Liver (tissue), 9 donors: ENCODE measurements around the gene ACOXL. TPM values are rescaled to one million over a fixed set of nuclear protein-coding genes. Genes with fewer than 3 reads are reported as not detected.

Source experiments
- DNase-seq: peaks from one replicate; pipeline ENCODE4 v3.0.0-alpha.2; 2017; ENCODE audit warnings: low spot score
- H3K27ac ChIP-seq, 2 donors: one replicate each; pipeline ENCODE4 v1.7.0; 2013; ENCODE audit warnings: inconsistent platforms in 2 of 2, low read length in 2 of 2, control low read depth in 1 of 2, low read depth in 1 of 2, mild to moderate bottlenecking in 1 of 2
- H3K27me3 ChIP-seq, 4 donors: one replicate each; pipeline versions ENCODE4 v1.6.1 to v1.7.0; 2013; ENCODE audit warnings: low read length in 3 of 4, inconsistent platforms in 1 of 4, mild to moderate bottlenecking in 1 of 4, moderate library complexity in 1 of 4; ENCODE audit not compliant: control insufficient read depth in 4 of 4, insufficient read depth in 4 of 4
- H3K36me3 ChIP-seq, 4 donors: one replicate each; pipeline versions ENCODE4 v1.6.1 to v1.7.0; 2013; ENCODE audit warnings: low read length in 3 of 4, mild to moderate bottlenecking in 3 of 4, low read depth in 1 of 4, moderate library complexity in 1 of 4; ENCODE audit not compliant: control insufficient read depth in 4 of 4, insufficient read depth in 3 of 4
- H3K4me1 ChIP-seq, 4 donors: one replicate each; pipeline versions ENCODE4 v1.6.1 to v1.7.0; 2013; ENCODE audit warnings: low read length in 3 of 4, mild to moderate bottlenecking in 3 of 4, moderate library complexity in 1 of 4; ENCODE audit not compliant: control insufficient read depth in 4 of 4, insufficient read depth in 4 of 4
- H3K4me3 ChIP-seq, 3 donors: one replicate each; pipeline versions ENCODE4 v1.6.1 to v1.7.0; 2013; ENCODE audit warnings: low read length in 3 of 3, control low read depth in 1 of 3, low read depth in 1 of 3, mild to moderate bottlenecking in 1 of 3
- H3K9ac ChIP-seq, 2 donors: one replicate each; pipeline ENCODE4 v1.7.0; 2013; ENCODE audit warnings: low read length in 2 of 2, mild to moderate bottlenecking in 2 of 2, moderate library complexity in 2 of 2, control low read depth in 1 of 2, low read depth in 1 of 2
- H3K9me3 ChIP-seq, 4 donors: one replicate each; pipeline versions ENCODE4 v1.6.1 to v1.7.0; 2013; ENCODE audit warnings: low read length in 3 of 4; ENCODE audit not compliant: control insufficient read depth in 4 of 4
- EGR1 ChIP-seq, 2 donors: IDR thresholded peaks; 2 replicates each; pipeline ENCODE4 v1.6.1; 2016 to 2018; ENCODE audit warnings: antibody characterized with exemption in 2 of 2, low read depth in 2 of 2
- FOXA1 ChIP-seq: IDR thresholded peaks from 2 replicates; pipeline ENCODE4 v1.6.1; 2016; ENCODE audit warnings: antibody characterized with exemption
- FOXA2 ChIP-seq: IDR thresholded peaks from 2 replicates; pipeline ENCODE4 v1.6.1; 2016; ENCODE audit warnings: antibody characterized with exemption
- GABPA ChIP-seq, 2 donors: IDR thresholded peaks in 1 of 2; conservative IDR thresholded peaks in 1 of 2; 2 replicates each; pipeline ENCODE4 v1.6.1; 2016; ENCODE audit warnings: antibody characterized with exemption in 2 of 2, mild to moderate bottlenecking in 1 of 2, moderate library complexity in 1 of 2
- HNF4A ChIP-seq, 2 donors: conservative IDR thresholded peaks; 2 replicates each; pipeline ENCODE4 v1.6.1; 2016; ENCODE audit warnings: antibody characterized with exemption in 2 of 2, mild to moderate bottlenecking in 2 of 2
- HNF4G ChIP-seq: IDR thresholded peaks from 2 replicates; pipeline ENCODE4 v1.6.1; 2016; ENCODE audit warnings: antibody characterized with exemption
- NR2F2 ChIP-seq: IDR thresholded peaks from 2 replicates; pipeline ENCODE4 v1.6.1; 2016; ENCODE audit warnings: antibody characterized with exemption
- RAD21 ChIP-seq, 2 donors: IDR thresholded peaks; 2 replicates each; pipeline ENCODE4 v1.6.1; 2016; ENCODE audit warnings: antibody characterized with exemption in 2 of 2, mild to moderate bottlenecking in 2 of 2
- RXRA ChIP-seq, 2 donors: IDR thresholded peaks; 2 replicates each; pipeline ENCODE4 v1.6.1; 2017 to 2018; ENCODE audit warnings: antibody characterized with exemption in 2 of 2, mild to moderate bottlenecking in 1 of 2
- SP1 ChIP-seq: IDR thresholded peaks from 2 replicates; pipeline ENCODE4 v1.6.1; 2018; ENCODE audit warnings: antibody characterized with exemption, mild to moderate bottlenecking
- TAF1 ChIP-seq: conservative IDR thresholded peaks from 2 replicates; pipeline ENCODE4 v1.6.1; 2016; ENCODE audit warnings: antibody characterized with exemption, mild to moderate bottlenecking
- YY1 ChIP-seq: IDR thresholded peaks from 2 replicates; pipeline ENCODE4 v1.6.1; 2016; ENCODE audit warnings: antibody characterized with exemption, mild to moderate bottlenecking
- WGBS: extraction: QIAGEN DNeasy Blood & Tissue Kit; methylation state at CpG from one replicate; pipeline ENCODE4 v1.1.7; 2013; 5-methylcytosine and 5-hydroxymethylcytosine counted together
- polyA plus RNA-seq, 2 donors: library from polyadenylated mRNA; stranded (reverse) in 1 of 2; unstranded in 1 of 2; fragments of 200-250 nt in 1 of 2; fragments of >200 nt in 1 of 2; fragmentation: Nextera tagmentation in 1 of 2; extraction: Ambion mirVana in 1 of 2; gene quantifications; one replicate each; pipeline versions ENCODE4 v1.2.1 to v1.2.3, GENCODE V29; 2013 to 2015
- total RNA-seq, 2 donors: library from RNA; depleted of rRNA; stranded (reverse); fragments of >200 nt; gene quantifications; one replicate each; pipeline ENCODE4 v1.2.3, GENCODE V29; 2014
- TF ChIP-seq, protein P1 (sequence below): IDR thresholded peaks from 2 replicates; pipeline ENCODE4 v1.6.1; 2016; ENCODE audit warnings: antibody characterized with exemption, mild to moderate bottlenecking
- TF ChIP-seq, protein P2 (sequence below): IDR thresholded peaks from 2 replicates; pipeline ENCODE4 v1.6.1; 2016; ENCODE audit warnings: antibody characterized with exemption
- TF ChIP-seq, protein P3 (sequence below): IDR thresholded peaks from 2 replicates; pipeline ENCODE4 v1.6.1; 2016; ENCODE audit warnings: antibody characterized with exemption
- TF ChIP-seq, protein P4 (sequence below): IDR thresholded peaks from 2 replicates; pipeline ENCODE4 v1.6.1; 2016; ENCODE audit warnings: antibody characterized with exemption
- TF ChIP-seq, protein P5 (sequence below): fragments of 150-350 bp; IDR thresholded peaks from 2 replicates; pipeline ENCODE4 v1.5.1; 2017; ENCODE audit warnings: improper control_type of control experiment, low read depth, low read length; ENCODE audit not compliant: missing input control
- donor health status: healthy.
- donor health status: healthy.
- donor health status: healthy.
- donor health status: healthy.
- donor health status: healthy.

The ACOXL gene
- total and polyA plus RNA-seq, 4 donors = 0.07 TPM; not detected in 3

DNA sequence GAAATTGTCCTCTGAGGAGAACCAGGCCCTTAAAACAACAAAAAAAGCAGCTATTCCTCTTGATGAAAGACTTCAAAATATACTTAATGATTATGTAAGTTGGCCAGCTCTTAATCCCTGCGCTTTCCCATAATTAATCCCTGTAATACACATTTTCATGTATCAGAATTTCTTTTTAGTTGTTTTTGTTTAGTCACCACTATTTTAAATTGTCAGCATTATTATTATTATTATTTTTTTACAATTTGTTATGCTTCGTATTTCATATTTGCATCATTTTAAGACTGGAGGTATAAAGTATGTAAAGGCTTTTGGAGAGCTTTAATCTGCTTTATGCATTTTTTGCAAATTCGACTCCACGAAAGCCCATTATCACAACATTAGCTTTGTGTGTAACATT is 152.9 kb downstream of the ACOXL start:
- no peak for DNase-seq
- Histone ChIP-seq H3K27ac (no peak overlapping the region), H3K4me3 (no peak overlapping the region), H3K4me1 (no peaks in the 10 kb centered on the region), H3K36me3 (no peaks in the 10 kb centered on the region), H3K9ac (no peak overlapping the region), H3K9me3 (no peaks in the 10 kb centered on the region), H3K27me3 (no peaks in the 10 kb centered on the region)
- 74% methylated on average over 4 of the region's 4 CpGs for WGBS
- TF ChIP-seq, protein P1, sequence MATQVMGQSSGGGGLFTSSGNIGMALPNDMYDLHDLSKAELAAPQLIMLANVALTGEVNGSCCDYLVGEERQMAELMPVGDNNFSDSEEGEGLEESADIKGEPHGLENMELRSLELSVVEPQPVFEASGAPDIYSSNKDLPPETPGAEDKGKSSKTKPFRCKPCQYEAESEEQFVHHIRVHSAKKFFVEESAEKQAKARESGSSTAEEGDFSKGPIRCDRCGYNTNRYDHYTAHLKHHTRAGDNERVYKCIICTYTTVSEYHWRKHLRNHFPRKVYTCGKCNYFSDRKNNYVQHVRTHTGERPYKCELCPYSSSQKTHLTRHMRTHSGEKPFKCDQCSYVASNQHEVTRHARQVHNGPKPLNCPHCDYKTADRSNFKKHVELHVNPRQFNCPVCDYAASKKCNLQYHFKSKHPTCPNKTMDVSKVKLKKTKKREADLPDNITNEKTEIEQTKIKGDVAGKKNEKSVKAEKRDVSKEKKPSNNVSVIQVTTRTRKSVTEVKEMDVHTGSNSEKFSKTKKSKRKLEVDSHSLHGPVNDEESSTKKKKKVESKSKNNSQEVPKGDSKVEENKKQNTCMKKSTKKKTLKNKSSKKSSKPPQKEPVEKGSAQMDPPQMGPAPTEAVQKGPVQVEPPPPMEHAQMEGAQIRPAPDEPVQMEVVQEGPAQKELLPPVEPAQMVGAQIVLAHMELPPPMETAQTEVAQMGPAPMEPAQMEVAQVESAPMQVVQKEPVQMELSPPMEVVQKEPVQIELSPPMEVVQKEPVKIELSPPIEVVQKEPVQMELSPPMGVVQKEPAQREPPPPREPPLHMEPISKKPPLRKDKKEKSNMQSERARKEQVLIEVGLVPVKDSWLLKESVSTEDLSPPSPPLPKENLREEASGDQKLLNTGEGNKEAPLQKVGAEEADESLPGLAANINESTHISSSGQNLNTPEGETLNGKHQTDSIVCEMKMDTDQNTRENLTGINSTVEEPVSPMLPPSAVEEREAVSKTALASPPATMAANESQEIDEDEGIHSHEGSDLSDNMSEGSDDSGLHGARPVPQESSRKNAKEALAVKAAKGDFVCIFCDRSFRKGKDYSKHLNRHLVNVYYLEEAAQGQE = no peak
- TF ChIP-seq YY1 (no peak), RAD21 (IDR thresholded peaks at IDR 0.05) (no peak), FOXA1 (no peak), SP1 (no peak), GABPA (IDR thresholded peaks at IDR 0.05 in 1 of 2, conservative IDR thresholded peaks at IDR 0.05 in 1 of 2) (no peak), RXRA (IDR thresholded peaks at IDR 0.05) (no peak), TAF1 (no peak), FOXA2 (no peak), NR2F2 (no peak), HNF4A (conservative IDR thresholded peaks at IDR 0.05) (no peak), EGR1 (IDR thresholded peaks at IDR 0.05; ENCODE audit: low read depth in 2 of 2) (no peak), HNF4G (no peak)
- TF ChIP-seq, protein P2, sequence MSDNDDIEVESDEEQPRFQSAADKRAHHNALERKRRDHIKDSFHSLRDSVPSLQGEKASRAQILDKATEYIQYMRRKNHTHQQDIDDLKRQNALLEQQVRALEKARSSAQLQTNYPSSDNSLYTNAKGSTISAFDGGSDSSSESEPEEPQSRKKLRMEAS = no peak

DNA sequence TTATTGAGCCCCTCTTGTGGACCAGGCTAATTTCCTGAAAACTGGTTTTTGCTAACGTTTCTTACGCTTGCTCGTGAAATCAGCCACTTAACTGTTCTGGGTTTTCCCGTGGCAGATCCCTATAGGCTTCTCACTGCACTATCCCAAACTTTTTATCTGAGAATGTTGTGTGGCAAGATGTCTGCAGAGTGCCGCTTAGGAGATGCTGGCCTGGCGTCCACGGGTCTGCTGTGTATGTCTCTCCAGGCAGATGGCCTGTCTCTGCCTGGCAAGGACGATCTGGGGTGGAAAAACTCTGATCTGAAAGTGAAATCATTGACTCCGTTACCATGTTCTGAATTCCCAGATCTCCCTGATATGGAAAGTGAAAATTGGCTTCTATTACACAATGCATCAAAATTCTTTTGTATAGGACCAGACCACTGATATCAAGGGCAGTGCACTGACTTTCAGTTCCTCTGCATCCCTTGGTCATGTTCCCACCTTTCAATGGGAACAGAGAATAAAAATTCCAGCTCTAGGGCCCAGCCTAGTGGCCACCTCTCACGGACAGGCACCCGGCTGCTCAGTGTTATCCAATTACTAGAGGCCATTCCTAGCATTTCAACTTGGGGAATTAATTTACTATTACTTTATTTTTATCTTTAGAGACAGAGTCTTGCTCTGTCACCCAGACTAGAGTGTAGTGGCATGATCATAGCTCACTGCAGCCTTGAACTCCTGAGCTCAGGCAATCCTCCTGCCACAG is 154.6 kb downstream of the ACOXL start:
- TF ChIP-seq, protein P3, sequence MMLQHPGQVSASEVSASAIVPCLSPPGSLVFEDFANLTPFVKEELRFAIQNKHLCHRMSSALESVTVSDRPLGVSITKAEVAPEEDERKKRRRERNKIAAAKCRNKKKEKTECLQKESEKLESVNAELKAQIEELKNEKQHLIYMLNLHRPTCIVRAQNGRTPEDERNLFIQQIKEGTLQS = no peak
- Histone ChIP-seq H3K9ac (no peak overlapping the region), H3K27ac (no peak overlapping the region), H3K4me1 (peaks cover 0 to 4% (median 0%) of the 10 kb centered on the region in 4 donors), H3K4me3 (no peak overlapping the region), H3K9me3 (no peaks in the 10 kb centered on the region), H3K36me3 (no peaks in the 10 kb centered on the region), H3K27me3 (no peaks in the 10 kb centered on the region)
- DNase-seq = peak; percentile 13
- WGBS = 72% methylated on average over 11 of the region's 11 CpGs

DNA sequence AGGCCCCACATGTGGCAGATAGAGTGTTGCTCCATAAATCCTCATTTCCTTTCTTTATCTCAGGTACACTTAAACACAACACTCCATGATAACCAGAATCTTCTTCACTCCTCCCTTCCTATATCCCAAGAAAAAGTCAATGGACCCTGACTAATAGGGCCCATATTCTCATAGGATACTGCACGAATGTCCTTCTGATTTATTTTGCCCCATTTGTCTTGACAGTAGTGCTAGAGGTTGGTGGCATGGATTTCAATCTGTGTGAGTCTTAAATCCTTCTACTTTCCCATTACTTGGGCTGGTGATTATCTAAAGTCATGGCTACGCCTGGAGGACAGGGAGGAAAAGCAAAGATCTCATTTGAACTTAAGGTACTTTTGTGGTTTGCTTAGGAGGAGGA is 156.0 kb downstream of the ACOXL start:
- DNase-seq = no peak
- peaks cover 0 to 4% (median 0%) of the 10 kb centered on the region in 4 donors for H3K4me1 ChIP-seq
- no peak overlapping the region for H3K9ac ChIP-seq
- H3K9me3 ChIP-seq = no peaks in the 10 kb centered on the region
- TF ChIP-seq, protein P4, sequence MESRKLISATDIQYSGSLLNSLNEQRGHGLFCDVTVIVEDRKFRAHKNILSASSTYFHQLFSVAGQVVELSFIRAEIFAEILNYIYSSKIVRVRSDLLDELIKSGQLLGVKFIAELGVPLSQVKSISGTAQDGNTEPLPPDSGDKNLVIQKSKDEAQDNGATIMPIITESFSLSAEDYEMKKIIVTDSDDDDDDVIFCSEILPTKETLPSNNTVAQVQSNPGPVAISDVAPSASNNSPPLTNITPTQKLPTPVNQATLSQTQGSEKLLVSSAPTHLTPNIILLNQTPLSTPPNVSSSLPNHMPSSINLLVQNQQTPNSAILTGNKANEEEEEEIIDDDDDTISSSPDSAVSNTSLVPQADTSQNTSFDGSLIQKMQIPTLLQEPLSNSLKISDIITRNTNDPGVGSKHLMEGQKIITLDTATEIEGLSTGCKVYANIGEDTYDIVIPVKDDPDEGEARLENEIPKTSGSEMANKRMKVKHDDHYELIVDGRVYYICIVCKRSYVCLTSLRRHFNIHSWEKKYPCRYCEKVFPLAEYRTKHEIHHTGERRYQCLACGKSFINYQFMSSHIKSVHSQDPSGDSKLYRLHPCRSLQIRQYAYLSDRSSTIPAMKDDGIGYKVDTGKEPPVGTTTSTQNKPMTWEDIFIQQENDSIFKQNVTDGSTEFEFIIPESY = no peak
- TF ChIP-seq, protein P5, sequence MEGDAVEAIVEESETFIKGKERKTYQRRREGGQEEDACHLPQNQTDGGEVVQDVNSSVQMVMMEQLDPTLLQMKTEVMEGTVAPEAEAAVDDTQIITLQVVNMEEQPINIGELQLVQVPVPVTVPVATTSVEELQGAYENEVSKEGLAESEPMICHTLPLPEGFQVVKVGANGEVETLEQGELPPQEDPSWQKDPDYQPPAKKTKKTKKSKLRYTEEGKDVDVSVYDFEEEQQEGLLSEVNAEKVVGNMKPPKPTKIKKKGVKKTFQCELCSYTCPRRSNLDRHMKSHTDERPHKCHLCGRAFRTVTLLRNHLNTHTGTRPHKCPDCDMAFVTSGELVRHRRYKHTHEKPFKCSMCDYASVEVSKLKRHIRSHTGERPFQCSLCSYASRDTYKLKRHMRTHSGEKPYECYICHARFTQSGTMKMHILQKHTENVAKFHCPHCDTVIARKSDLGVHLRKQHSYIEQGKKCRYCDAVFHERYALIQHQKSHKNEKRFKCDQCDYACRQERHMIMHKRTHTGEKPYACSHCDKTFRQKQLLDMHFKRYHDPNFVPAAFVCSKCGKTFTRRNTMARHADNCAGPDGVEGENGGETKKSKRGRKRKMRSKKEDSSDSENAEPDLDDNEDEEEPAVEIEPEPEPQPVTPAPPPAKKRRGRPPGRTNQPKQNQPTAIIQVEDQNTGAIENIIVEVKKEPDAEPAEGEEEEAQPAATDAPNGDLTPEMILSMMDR = no peak
- TF ChIP-seq, protein P1 = no peak
- no peak for TF ChIP-seq FOXA1
- no peak for TF ChIP-seq HNF4A (conservative IDR thresholded peaks at IDR 0.05)
- TF ChIP-seq GABPA (IDR thresholded peaks at IDR 0.05 in 1 of 2, conservative IDR thresholded peaks at IDR 0.05 in 1 of 2) = no peak
- H3K36me3 ChIP-seq = no peaks in the 10 kb centered on the region
- H3K4me3 ChIP-seq = no peak overlapping the region
- no peaks in the 10 kb centered on the region for H3K27me3 ChIP-seq
- 91% methylated on average over 2 of the region's 2 CpGs for WGBS
- H3K27ac ChIP-seq = no peak overlapping the region
